H1 (cell line): ENCODE results near the gene DKK3. TPM values are rescaled to one million over a fixed set of nuclear protein-coding genes. Genes with fewer than 3 reads are reported as not detected.

Experiments used
- CTCF ChIA-PET: fragments of 300-600 bp; sonication (Branson Sonifier 250); formaldehyde crosslinking; loops from one replicate; lab custom pipeline; 2021; ENCODE audit not compliant: partially characterized antibody; lab: Charles Lee
- POLR2A ChIA-PET: fragments of 300-600 bp; sonication (Branson Sonifier 250); formaldehyde crosslinking; loops from one replicate; lab custom pipeline; 2021; ENCODE audit warnings: inconsistent platforms; ENCODE audit not compliant: partially characterized antibody; lab: Charles Lee
- DNase-seq, 2 experiments: peaks; one replicate each; pipeline versions ENCODE4 v3.0.0 to v3.0.0-alpha.2; 2010 to 2022; ENCODE audit warnings: low spot score in 2 of 2, low read depth in 1 of 2, mixed read lengths in 1 of 2
- FAIRE-seq: peaks from 2 replicates; lab custom pipeline; 2011; peaks lifted over from hg19 to GRCh38; lab: Jason Lieb, UNC
- H2AFZ ChIP-seq: 2 replicates; pipeline ENCODE4 v1.8.1; 2012; ENCODE audit warnings: low read length, inconsistent platforms
- H2AK5ac ChIP-seq: 2 replicates; pipeline ENCODE4 v1.6.1; 2013; ENCODE audit warnings: low read depth, low read length
- H2BK120ac ChIP-seq: replicated peaks from 2 replicates; pipeline ENCODE3; 2013; ENCODE audit warnings: low read depth, low read length, inconsistent platforms
- H2BK12ac ChIP-seq: 2 replicates; pipeline ENCODE4 v1.6.1; 2013; ENCODE audit warnings: low read depth, low read length
- H2BK15ac ChIP-seq: 2 replicates; pipeline ENCODE4 v1.6.1; 2013; ENCODE audit warnings: low read length
- H2BK20ac ChIP-seq: 2 replicates; pipeline ENCODE4 v1.6.1; 2013; ENCODE audit warnings: low read length
- H2BK5ac ChIP-seq: 2 replicates; pipeline ENCODE4 v1.6.1; 2013; ENCODE audit warnings: low read depth, low read length
- H3K14ac ChIP-seq: 2 replicates; pipeline ENCODE4 v1.6.1; 2013; ENCODE audit warnings: inconsistent platforms; ENCODE audit not compliant: insufficient read length
- H3K18ac ChIP-seq: 2 replicates; pipeline ENCODE4 v1.6.1; 2013; ENCODE audit warnings: low read length; ENCODE audit errors: extremely low read depth
- H3K23ac ChIP-seq: 2 replicates; pipeline ENCODE4 v1.6.1; 2013; ENCODE audit warnings: inconsistent platforms; ENCODE audit not compliant: insufficient read length
- H3K23me2 ChIP-seq: 2 replicates; pipeline ENCODE4 v1.6.1; 2013; ENCODE audit warnings: low read depth, low read length
- H3K27ac ChIP-seq: 2 replicates; pipeline ENCODE4 v1.6.1; 2011; ENCODE audit warnings: low read depth, low read length, inconsistent platforms
- H3K27me3 ChIP-seq, 4 experiments: replicated peaks in 1 of 4; 1 replicate in 1 of 4; 2 replicates in 3 of 4; pipeline versions ENCODE4 v1.6.1 to v1.8.1; 2011 to 2013; ENCODE audit warnings: low read length in 3 of 4, mild to moderate bottlenecking in 3 of 4, inconsistent platforms in 2 of 4, mixed read lengths in 2 of 4, moderate library complexity in 1 of 4; ENCODE audit not compliant: control insufficient read depth in 3 of 4, insufficient read depth in 3 of 4; ENCODE audit errors: extremely low read depth in 1 of 4
- H3K36me3 ChIP-seq, 4 experiments: 2 replicates each; pipeline versions ENCODE4 v1.6.1 to v1.8.1; 2011 to 2013; ENCODE audit warnings: mild to moderate bottlenecking in 4 of 4, low read length in 3 of 4, moderate library complexity in 2 of 4, control low read depth in 1 of 4, inconsistent platforms in 1 of 4; ENCODE audit not compliant: insufficient read depth in 4 of 4, control insufficient read depth in 2 of 4
- H3K4ac ChIP-seq: replicated peaks from 2 replicates; pipeline ENCODE3; 2013; ENCODE audit warnings: low read length, low read depth, mixed read lengths, inconsistent platforms; ENCODE audit not compliant: insufficient read length
- H3K4me1 ChIP-seq, 4 experiments: replicated peaks in 1 of 4; 1 replicate in 1 of 4; 2 replicates in 3 of 4; pipeline versions ENCODE4 v1.6.1 to v1.8.1; 2011 to 2013; ENCODE audit warnings: low read length in 3 of 4, inconsistent platforms in 2 of 4, mixed read lengths in 1 of 4; ENCODE audit not compliant: insufficient read depth in 4 of 4, control insufficient read depth in 3 of 4
- H3K4me2 ChIP-seq, 2 experiments: 2 replicates each; pipeline versions ENCODE4 v1.6.1 to v1.8.1; 2011 to 2013; ENCODE audit warnings: low read depth in 2 of 2, low read length in 2 of 2, control low read depth in 1 of 2, inconsistent platforms in 1 of 2, mild to moderate bottlenecking in 1 of 2; ENCODE audit not compliant: insufficient read depth in 1 of 2
- H3K4me3 ChIP-seq, 4 experiments: fragments of 200-600, 300-600 bp in 1 of 4; sonication (generic), shearing (Covaris generic), sonication (Bioruptor Twin) in 1 of 4; 2 replicates each; pipeline versions ENCODE4 v1.5.1 to v1.8.1; 2011 to 2016; ENCODE audit warnings: low read length in 4 of 4, low read depth in 3 of 4, control low read depth in 2 of 4, inconsistent platforms in 2 of 4, mild to moderate bottlenecking in 2 of 4, mixed read lengths in 1 of 4, moderate library complexity in 1 of 4; ENCODE audit not compliant: insufficient read depth in 2 of 4; ENCODE audit errors: extremely low read depth in 1 of 4
- H3K56ac ChIP-seq: replicated peaks from 2 replicates; pipeline ENCODE3; 2013; ENCODE audit warnings: low read depth, mild to moderate bottlenecking, mixed read lengths, low read length, inconsistent platforms; ENCODE audit not compliant: insufficient read length
- H3K79me1 ChIP-seq: 2 replicates; pipeline ENCODE4 v1.6.1; 2013; ENCODE audit warnings: low read depth, low read length, control low read depth
- H3K79me2 ChIP-seq, 2 experiments: 2 replicates each; pipeline versions ENCODE4 v1.6.1 to v1.8.1; 2012 to 2013; ENCODE audit warnings: low read length in 2 of 2, mild to moderate bottlenecking in 2 of 2, inconsistent platforms in 1 of 2; ENCODE audit not compliant: insufficient read depth in 2 of 2, control insufficient read depth in 1 of 2
- H3K9ac ChIP-seq, 4 experiments: replicated peaks in 1 of 4; 1 replicate in 1 of 4; 2 replicates in 3 of 4; pipeline versions ENCODE4 v1.6.1 to v1.8.1; 2011 to 2013; ENCODE audit warnings: low read depth in 3 of 4, low read length in 3 of 4, control low read depth in 2 of 4, mild to moderate bottlenecking in 2 of 4, moderate library complexity in 2 of 4, inconsistent platforms in 1 of 4; ENCODE audit errors: extremely low read depth in 1 of 4
- H3K9me3 ChIP-seq, 2 experiments: 2 replicates each; pipeline versions ENCODE4 v1.6.1 to v1.8.1; 2012 to 2013; ENCODE audit warnings: mild to moderate bottlenecking in 2 of 2, moderate library complexity in 2 of 2, control low read depth in 1 of 2, inconsistent platforms in 1 of 2, low read depth in 1 of 2, low read length in 1 of 2, mixed read lengths in 1 of 2; ENCODE audit not compliant: insufficient read depth in 2 of 2
- H4K20me1 ChIP-seq, 2 experiments: replicated peaks in 1 of 2; 2 replicates each; pipeline versions ENCODE3 to v1.8.1; 2011 to 2013; ENCODE audit warnings: inconsistent platforms in 2 of 2, low read length in 2 of 2, mild to moderate bottlenecking in 1 of 2; ENCODE audit not compliant: insufficient read depth in 2 of 2, control insufficient read depth in 1 of 2
- H4K5ac ChIP-seq: 2 replicates; pipeline ENCODE4 v1.6.1; 2013; ENCODE audit warnings: low read length, low read depth, mixed read lengths, inconsistent platforms; ENCODE audit not compliant: insufficient read length
- H4K8ac ChIP-seq: 2 replicates; pipeline ENCODE4 v1.8.0; 2013; ENCODE audit warnings: mild to moderate bottlenecking, moderate library complexity, low read length, inconsistent platforms; ENCODE audit not compliant: insufficient read depth; ENCODE audit errors: extremely low read depth
- H4K91ac ChIP-seq: replicated peaks from 2 replicates; pipeline ENCODE3; 2013; ENCODE audit warnings: low read length, mixed read lengths, inconsistent platforms; ENCODE audit not compliant: insufficient read length
- BRCA1 ChIP-seq: IDR thresholded peaks from 2 replicates; pipeline ENCODE4 v1.6.1; 2012; ENCODE audit warnings: low read depth, low read length, improper control_type of control experiment
- CHD2 ChIP-seq: IDR thresholded peaks from 2 replicates; pipeline ENCODE4 v1.6.1; 2012; ENCODE audit warnings: low read length, improper control_type of control experiment
- EGR1 ChIP-seq: IDR thresholded peaks from 2 replicates; pipeline ENCODE4 v1.6.1; 2011; ENCODE audit warnings: low read depth, low read length, borderline replicate concordance
- EZH2 ChIP-seq: fragments of 200-600 bp; sonication (generic); IDR thresholded peaks from 2 replicates; pipeline ENCODE4 v1.7.1; 2012; ENCODE audit warnings: low read depth, mild to moderate bottlenecking, moderate library complexity, low read length, inconsistent platforms; ENCODE audit not compliant: severe bottlenecking
- KDM1A ChIP-seq: fragments of 200-600, 300-600 bp; sonication (generic); IDR thresholded peaks from 2 replicates; pipeline ENCODE4 v1.7.1; 2016; ENCODE audit warnings: mild to moderate bottlenecking, low read length, borderline replicate concordance
- POLR2A ChIP-seq, 2 experiments: IDR thresholded peaks; 1 replicate in 1 of 2; 2 replicates in 1 of 2; pipeline ENCODE4 v1.6.1; 2011; ENCODE audit warnings: low read depth in 2 of 2, low read length in 2 of 2, mild to moderate bottlenecking in 2 of 2; ENCODE audit errors: control extremely low read depth in 1 of 2
- POU5F1 ChIP-seq: IDR thresholded peaks from 2 replicates; pipeline ENCODE4 v1.6.1; 2011; ENCODE audit warnings: low read depth, mild to moderate bottlenecking, low read length, moderate library complexity
- RNF2 ChIP-seq: fragments of 200-900, 300-1000 bp; sonication (generic); IDR thresholded peaks from 2 replicates; pipeline ENCODE4 v1.7.1; 2016; ENCODE audit warnings: borderline replicate concordance, low read depth, mild to moderate bottlenecking, antibody characterized with exemption, low read length; ENCODE audit not compliant: poor library complexity, severe bottlenecking; ENCODE audit errors: missing control alignments
- SUZ12 ChIP-seq: fragments of 200-600 bp; sonication (generic); IDR thresholded peaks from 2 replicates; pipeline ENCODE4 v1.6.1; 2012; ENCODE audit warnings: mild to moderate bottlenecking, inconsistent platforms, low read length, moderate library complexity, mixed read lengths
- ZNF274 ChIP-seq: IDR thresholded peaks from 2 replicates; pipeline ENCODE4 v1.7.0; 2012; ENCODE audit warnings: low read length, borderline replicate concordance; ENCODE audit errors: extremely low read depth
- WGBS, 2 experiments: shearing (Covaris generic) in 1 of 2; methylation state at CpG; one replicate each; pipeline versions ENCODE4 v1.1.6 to v1.1.7; 2013 to 2015; ENCODE audit warnings: low lambda C conversion rate in 2 of 2, mixed read lengths in 2 of 2, inconsistent platforms in 1 of 2, low coverage in 1 of 2, missing lambda C conversion rate in 1 of 2; ENCODE audit not compliant: insufficient replicate concordance in 2 of 2, insufficient coverage in 1 of 2, insufficient read length in 1 of 2; ENCODE audit errors: extremely low coverage in 1 of 2, missing lambda C conversion rate in 1 of 2; 5-methylcytosine and 5-hydroxymethylcytosine counted together
- polyA plus RNA-seq, 7 experiments: library from polyadenylated mRNA; depleted of rRNA in 3 of 7; stranded (reverse) in 5 of 7; unstranded in 2 of 7; fragments of >200 nt in 5 of 7; fragments of 200-250 nt in 2 of 7; gene quantifications; 1 replicate in 5 of 7; 2 replicates in 1 of 7; 4 replicates in 1 of 7; pipeline versions ENCODE4 v1.2.1 to v1.2.3, GENCODE V29; 2011 to 2013; ENCODE audit warnings: missing spikeins in 2 of 7, mixed read lengths in 2 of 7
- total RNA-seq: library from RNA; stranded (reverse); fragmentation: NEBNext Ultra II Directional; extraction: Animal tissue kit (Norgen Biotek cat#: 25700); gene quantifications from 2 replicates; pipeline ENCODE4 v1.2.1, GENCODE V29; 2021

Gene DKK3
- total and polyA plus RNA-seq, 2 of the 8 experiments (the other 6 are each of a cell fraction or from before 2014, with no cell fraction given): 30.0 to 40.1 TPM

GRCh38 chr11:11944444-11944843 lies 64.0 kb downstream of the DKK3 start:
- DNase-seq: no peak
- 88% methylated on average over 5 of the region's 5 CpGs; no CpG with 5 or more reads in 1 of the 2 experiments for WGBS, 2 experiments
- Histone ChIP-seq H3K36me3 (peaks cover 0 to 28% (median 3%) of the 10 kb centered on the region in 4 experiments; a peak in 4 of 8 replicates), H2BK15ac (no peak overlapping the region), H3K14ac (no peak overlapping the region), H2AK5ac (no peak overlapping the region), H2BK120ac (no peak overlapping the region), H3K27me3 (no peaks in the 10 kb centered on the region), H2BK12ac (no peak overlapping the region), H3K4me3 (no peak overlapping the region), H2BK20ac (no peak overlapping the region), H3K9ac (no peak overlapping the region), H3K9me3 (no peaks in the 10 kb centered on the region), H3K4ac (no peak overlapping the region), H3K56ac (no peak overlapping the region), H4K8ac (no peak overlapping the region), H3K79me1 (no peaks in the 10 kb centered on the region), H3K23me2 (no peaks in the 10 kb centered on the region), H2BK5ac (no peak overlapping the region), H3K79me2 (no peaks in the 10 kb centered on the region), H4K5ac (no peak overlapping the region), H4K20me1 (peaks cover 0 to 3% of the 10 kb centered on the region in 2 experiments), H3K4me1 (no peaks in the 10 kb centered on the region), H3K27ac (no peak overlapping the region), H3K23ac (no peak overlapping the region), H4K91ac (no peak overlapping the region), H3K18ac (no peak overlapping the region), H3K4me2 (no peak overlapping the region), H2AFZ (no peak overlapping the region)
- CTCF ChIA-PET: interaction anchor here (0.6 to 1.1 kb wide), 2 partner anchors 12 to 44 kb away, joined by 3 to 4 read pairs; no protein-coding TSS in a partner anchor
- POLR2A ChIA-PET: no interaction called here
- FAIRE-seq: no peak
- TF ChIP-seq KDM1A: no peak
- no peak for TF ChIP-seq POU5F1
- TF ChIP-seq BRCA1: no peak
- no peak for TF ChIP-seq EZH2
- TF ChIP-seq EGR1: no peak
- no peak for TF ChIP-seq RNF2
- no peak for TF ChIP-seq POLR2A (IDR thresholded peaks at IDR 0.05; ENCODE audit: control extremely low read depth in 1 of 2, low read depth in 2 of 2, low read length in 2 of 2)
- no peak for TF ChIP-seq CHD2
- TF ChIP-seq ZNF274: no peak
- no peak for TF ChIP-seq SUZ12
